Stimulated activated CD4-positive, alpha-beta T cell treated with anti-CD3 and anti-CD28 coated beads, Interleukin-1b, Interleukin-23, amount 100 ng/mL, for 24 hours (primary cell): ENCODE measurements around the gene SGF29.
"Not testable (repeated sequence)": the region's sequence is repeated elsewhere in the genome, so short reads cannot be mapped to it uniquely, and the experiment has no call there.

Experiments
- DNase-seq, 4 experiments: peaks; one replicate each; pipeline ENCODE4 v3.0.0-alpha.2; 2020; ENCODE audit warnings: low read depth in 4 of 4, low spot score in 1 of 4

SGF29 gene

GRCh38 chr16:28553776-28554633 is at the start of gene SGF29:
Gene SGF29 (plus strand): TSS chr16:28553920. CDS start chr16:28581070, 27,150 bp downstream.
- peak; percentile 86 to 89 (median 88) for DNase-seq

GRCh38 chr16:28504707-28505404 is 48.9 kb upstream of the SGF29 start:
- DNase-seq = no peak

GRCh38 chr16:28505489-28506137 is 48.1 kb upstream of the SGF29 start:
- no peak for DNase-seq

- DNase-seq = no peak
These were observed 42.7 kb upstream of the SGF29 start for GRCh38 chr16:28511031-28511430.

- no peak for DNase-seq
These were observed 41.6 kb upstream of the SGF29 start for GRCh38 chr16:28511801-28512789.

- no peak for DNase-seq
These were observed 40.1 kb upstream of the SGF29 start for GRCh38 chr16:28513484-28514181.

- no peak for DNase-seq
These were observed 39.5 kb upstream of the SGF29 start for GRCh38 chr16:28514246-28514645.

- DNase-seq = no peak
These were observed 33.0 kb upstream of the SGF29 start for GRCh38 chr16:28520672-28521071.

GRCh38 chr16:28521436-28521835 is 32.3 kb upstream of the SGF29 start:
- no peak for DNase-seq

GRCh38 chr16:28522792-28523191 is 30.9 kb upstream of the SGF29 start:
- DNase-seq = no peak

- DNase-seq = no peak
These were observed 29.0 kb upstream of the SGF29 start for GRCh38 chr16:28524681-28525171.

GRCh38 chr16:28526201-28527099 is 27.3 kb upstream of the SGF29 start:
- DNase-seq = no peak

GRCh38 chr16:28527100-28527785 is 26.5 kb upstream of the SGF29 start:
- not testable (repeated sequence) for DNase-seq

GRCh38 chr16:28527985-28528384 is 25.7 kb upstream of the SGF29 start:
- DNase-seq = no peak

- no peak for DNase-seq
These were observed 25.3 kb upstream of the SGF29 start for GRCh38 chr16:28528463-28528867.

GRCh38 chr16:28529124-28529523 is 24.6 kb upstream of the SGF29 start:
- no peak for DNase-seq

GRCh38 chr16:28531777-28532744 is 21.7 kb upstream of the SGF29 start:
- DNase-seq = no peak
